ENCODE measurements around the gene FAM177B. TPM values are rescaled to one million over a fixed set of nuclear protein-coding genes. Genes with fewer than 3 reads are reported as not detected.
"Not testable (repeated sequence)": the region's sequence is repeated elsewhere in the genome, so short reads cannot be mapped to it uniquely, and the experiment has no call there.

FAM177B gene
- total RNA-seq, 3 donors from 2014 or later, result not detected

GRCh38 chr1:222759451-222760035, 22.5 kb downstream of the FAM177B start:
- H3K27me3 Mint-ChIP-seq (ENCODE audit: low read depth), result peaks cover 16% of the 10 kb centered on the region
- DNase-seq (no peak), ATAC-seq (no peak)
- no peaks in the 10 kb centered on the region for H3K36me3 Mint-ChIP-seq (ENCODE audit: insufficient read depth)
- no peaks in the 10 kb centered on the region for H3K4me1 Mint-ChIP-seq (ENCODE audit: low read depth)
- peaks cover 4% of the 10 kb centered on the region for H3K9me3 Mint-ChIP-seq
- H3K4me3 Mint-ChIP-seq, result no peak overlapping the region

- peaks cover 18% of the 10 kb centered on the region for H3K27me3 Mint-ChIP-seq (ENCODE audit: low read depth)
- H3K4me1 Mint-ChIP-seq (ENCODE audit: low read depth), result no peaks in the 10 kb centered on the region
- H3K36me3 Mint-ChIP-seq (ENCODE audit: insufficient read depth), result no peaks in the 10 kb centered on the region
- no peak for ATAC-seq
- H3K9me3 Mint-ChIP-seq, result peaks cover 4% of the 10 kb centered on the region
- no peak for DNase-seq
- no peak overlapping the region for H3K4me3 Mint-ChIP-seq
These were observed 24.1 kb downstream of the FAM177B start for GRCh38 chr1:222761083-222761482.

- not testable (repeated sequence) for ATAC-seq; H3K36me3 Mint-ChIP-seq (ENCODE audit: insufficient read depth); H3K4me1 Mint-ChIP-seq (ENCODE audit: low read depth); H3K9me3 Mint-ChIP-seq; DNase-seq; H3K4me3 Mint-ChIP-seq
- H3K27me3 Mint-ChIP-seq (ENCODE audit: low read depth), result peaks cover 16% of the 10 kb centered on the region
These were observed 25.2 kb downstream of the FAM177B start for GRCh38 chr1:222762178-222762577.

GRCh38 chr1:222767152-222767571, 30.2 kb downstream of the FAM177B start:
- no peaks in the 10 kb centered on the region for H3K4me1 Mint-ChIP-seq (ENCODE audit: low read depth)
- H3K27me3 Mint-ChIP-seq (ENCODE audit: low read depth), result peaks cover 18% of the 10 kb centered on the region
- peaks cover 2% of the 10 kb centered on the region for H3K36me3 Mint-ChIP-seq (ENCODE audit: insufficient read depth)
- no peak overlapping the region for H3K4me3 Mint-ChIP-seq
- ATAC-seq (no peak), DNase-seq (no peak)
- peaks cover 15% of the 10 kb centered on the region for H3K9me3 Mint-ChIP-seq

GRCh38 chr1:222768592-222768991, 31.6 kb downstream of the FAM177B start:
- peaks cover 10% of the 10 kb centered on the region for H3K4me1 Mint-ChIP-seq (ENCODE audit: low read depth)

GRCh38 chr1:222769181-222769580, 32.2 kb downstream of the FAM177B start:
- no peak for ATAC-seq
- Mint-ChIP-seq H3K4me1 (ENCODE audit: low read depth) (peaks cover 11% of the 10 kb centered on the region), H3K9me3 (peaks cover 14% of the 10 kb centered on the region), H3K27me3 (ENCODE audit: low read depth) (peaks cover 15% of the 10 kb centered on the region), H3K4me3 (no peak overlapping the region), H3K36me3 (ENCODE audit: insufficient read depth) (peaks cover 2% of the 10 kb centered on the region)
- DNase-seq, result no peak

More at GRCh38 chr1:222768592-222768991, 31.6 kb downstream of the FAM177B start:
- DNase-seq, result no peak
- Mint-ChIP-seq H3K27me3 (ENCODE audit: low read depth) (peaks cover 17% of the 10 kb centered on the region), H3K4me3 (no peak overlapping the region), H3K9me3 (peaks cover 14% of the 10 kb centered on the region), H3K36me3 (ENCODE audit: insufficient read depth) (peaks cover 2% of the 10 kb centered on the region)
- no peak for ATAC-seq

GRCh38 chr1:222769971-222770620, 33.1 kb downstream of the FAM177B start:
- H3K4me1 Mint-ChIP-seq (ENCODE audit: low read depth), result peaks cover 11% of the 10 kb centered on the region
- ATAC-seq (no peak), DNase-seq (no peak)
- peaks cover 14% of the 10 kb centered on the region for H3K9me3 Mint-ChIP-seq
- H3K4me3 Mint-ChIP-seq, result no peak overlapping the region
- H3K36me3 Mint-ChIP-seq (ENCODE audit: insufficient read depth), result peaks cover 2% of the 10 kb centered on the region
- peaks cover 11% of the 10 kb centered on the region for H3K27me3 Mint-ChIP-seq (ENCODE audit: low read depth)

GRCh38 chr1:222772996-222773379, 36.0 kb downstream of the FAM177B start:
- ATAC-seq (no peak), DNase-seq (no peak)
- H3K4me3 Mint-ChIP-seq, result no peak overlapping the region
- peaks cover 2% of the 10 kb centered on the region for H3K36me3 Mint-ChIP-seq (ENCODE audit: insufficient read depth)
- H3K27me3 Mint-ChIP-seq (ENCODE audit: low read depth), result peaks cover 8% of the 10 kb centered on the region
- H3K9me3 Mint-ChIP-seq, result peaks cover 14% of the 10 kb centered on the region
- H3K4me1 Mint-ChIP-seq (ENCODE audit: low read depth), result peaks cover 11% of the 10 kb centered on the region

GRCh38 chr1:222777463-222777862, 40.5 kb downstream of the FAM177B start:
- H3K4me3 Mint-ChIP-seq, result no peak overlapping the region
- H3K36me3 Mint-ChIP-seq (ENCODE audit: insufficient read depth), result no peaks in the 10 kb centered on the region
- H3K27me3 Mint-ChIP-seq (ENCODE audit: low read depth), result peaks cover 11% of the 10 kb centered on the region
- DNase-seq, result no peak
- H3K9me3 Mint-ChIP-seq, result no peaks in the 10 kb centered on the region
- no peak for ATAC-seq
- peaks cover 9% of the 10 kb centered on the region for H3K4me1 Mint-ChIP-seq (ENCODE audit: low read depth)

- Mint-ChIP-seq H3K4me3 (no peak overlapping the region), H3K27me3 (ENCODE audit: low read depth) (peaks cover 10% of the 10 kb centered on the region), H3K9me3 (no peaks in the 10 kb centered on the region), H3K4me1 (ENCODE audit: low read depth) (peaks cover 4% of the 10 kb centered on the region), H3K36me3 (ENCODE audit: insufficient read depth) (no peaks in the 10 kb centered on the region)
- no peak for ATAC-seq
- DNase-seq, result no peak
These were observed 41.0 kb downstream of the FAM177B start for GRCh38 chr1:222777977-222778376.

- Mint-ChIP-seq H3K9me3 (no peaks in the 10 kb centered on the region), H3K4me1 (ENCODE audit: low read depth) (no peaks in the 10 kb centered on the region), H3K27me3 (ENCODE audit: low read depth) (peaks cover 10% of the 10 kb centered on the region), H3K4me3 (no peak overlapping the region), H3K36me3 (ENCODE audit: insufficient read depth) (no peaks in the 10 kb centered on the region)
- ATAC-seq, result no peak
- no peak for DNase-seq
These were observed 44.2 kb downstream of the FAM177B start for GRCh38 chr1:222781251-222781650.

GRCh38 chr1:222783051-222783450, 46.0 kb downstream of the FAM177B start:
- no peaks in the 10 kb centered on the region for H3K9me3 Mint-ChIP-seq
- H3K36me3 Mint-ChIP-seq (ENCODE audit: insufficient read depth), result no peaks in the 10 kb centered on the region
- DNase-seq (no peak), ATAC-seq (no peak)
- no peak overlapping the region for H3K4me3 Mint-ChIP-seq
- H3K4me1 Mint-ChIP-seq (ENCODE audit: low read depth), result no peaks in the 10 kb centered on the region
- peaks cover 10% of the 10 kb centered on the region for H3K27me3 Mint-ChIP-seq (ENCODE audit: low read depth)

- Mint-ChIP-seq H3K36me3 (ENCODE audit: insufficient read depth) (no peaks in the 10 kb centered on the region), H3K4me3 (no peak overlapping the region), H3K27me3 (ENCODE audit: low read depth) (peaks cover 10% of the 10 kb centered on the region), H3K4me1 (ENCODE audit: low read depth) (no peaks in the 10 kb centered on the region), H3K9me3 (no peaks in the 10 kb centered on the region)
- DNase-seq (no peak), ATAC-seq (no peak)
These were observed 47.4 kb downstream of the FAM177B start for GRCh38 chr1:222784371-222784770.

GRCh38 chr1:222784916-222785315, 47.9 kb downstream of the FAM177B start:
- H3K4me3 Mint-ChIP-seq, result no peak overlapping the region
- H3K27me3 Mint-ChIP-seq (ENCODE audit: low read depth), result peaks cover 10% of the 10 kb centered on the region
- ATAC-seq (no peak), DNase-seq (no peak)
- no peaks in the 10 kb centered on the region for H3K36me3 Mint-ChIP-seq (ENCODE audit: insufficient read depth)
- no peaks in the 10 kb centered on the region for H3K4me1 Mint-ChIP-seq (ENCODE audit: low read depth)
- peaks cover 5% of the 10 kb centered on the region for H3K9me3 Mint-ChIP-seq

- DNase-seq (no peak), ATAC-seq (no peak)
- Mint-ChIP-seq H3K4me3 (no peak overlapping the region), H3K27me3 (ENCODE audit: low read depth) (peaks cover 10% of the 10 kb centered on the region), H3K4me1 (ENCODE audit: low read depth) (peaks cover 2% of the 10 kb centered on the region), H3K36me3 (ENCODE audit: insufficient read depth) (no peaks in the 10 kb centered on the region), H3K9me3 (peaks cover 6% of the 10 kb centered on the region)
These were observed 48.5 kb downstream of the FAM177B start for GRCh38 chr1:222785529-222785928.
